Measurements from ENCODE around the gene ZBTB7C.

- TF ChIP-seq CTCF (conservative IDR thresholded peaks at IDR 0.05; ENCODE audit: low read depth, low read length) = no peak
- no peak for TF ChIP-seq RCOR1 (IDR thresholded peaks at IDR 0.05; ENCODE audit: insufficient replicate concordance, low read length)
- no peak for TF ChIP-seq RFX5 (IDR thresholded peaks at IDR 0.05; ENCODE audit: low read depth, low read length)
Measured at GRCh38 chr18:48049757-48050156, 359.4 kb downstream of the ZBTB7C start.
